HepG2 (cell line): ENCODE data around the gene NRN1L. TPM values are rescaled to one million over a fixed set of nuclear protein-coding genes. Genes with fewer than 3 reads are reported as not detected.

Source experiments
- EZH2 ChIP-seq: conservative IDR thresholded peaks from 2 replicates; pipeline ENCODE4 v1.6.1; 2012; ENCODE audit warnings: mild to moderate bottlenecking, low read depth, low read length, moderate library complexity
- IKZF1 ChIP-seq: fragments of 450-650 bp; IDR thresholded peaks from 2 replicates; pipeline ENCODE4 v1.7.1; 2016
- KDM2A ChIP-seq: sonication (generic); formaldehyde crosslinking; IDR thresholded peaks from 2 replicates; pipeline ENCODE4 v1.4.0; 2020; ENCODE audit warnings: low read depth, missing genetic modification reagents, borderline replicate concordance
- KLF15 ChIP-seq: sonication (generic); formaldehyde crosslinking; IDR thresholded peaks from 2 replicates; pipeline ENCODE4 v1.8.1; 2023; ENCODE audit warnings: borderline replicate concordance, mild to moderate bottlenecking, inconsistent platforms, missing genetic modification reagents, mixed read lengths
- NCOR1 ChIP-seq: fragments of 200-600 bp; sonication (generic); IDR thresholded peaks from 2 replicates; pipeline ENCODE4 v1.7.0; 2017; ENCODE audit warnings: antibody characterized with exemption, low read length, borderline replicate concordance
- PAX8 ChIP-seq: sonication (generic); formaldehyde crosslinking; IDR thresholded peaks from 2 replicates; pipeline ENCODE4 v1.8.0; 2022; ENCODE audit warnings: mild to moderate bottlenecking, missing genetic modification reagents, borderline replicate concordance
- REL ChIP-seq: sonication (generic); formaldehyde crosslinking; conservative IDR thresholded peaks from 2 replicates; pipeline ENCODE4 v1.8.0; 2022; ENCODE audit warnings: mild to moderate bottlenecking, missing genetic modification reagents, moderate library complexity
- SNAPC4 ChIP-seq: sonication (generic); formaldehyde crosslinking; IDR thresholded peaks from 2 replicates; pipeline ENCODE4 v1.4.0; 2020; ENCODE audit warnings: mild to moderate bottlenecking, missing genetic modification reagents
- TEAD2 ChIP-seq: sonication (generic); formaldehyde crosslinking; IDR thresholded peaks from 2 replicates; pipeline ENCODE4 v1.9.0; 2021; ENCODE audit warnings: missing genetic modification reagents
- ZNF260 ChIP-seq: sonication (generic); formaldehyde crosslinking; IDR thresholded peaks from 2 replicates; pipeline ENCODE4 v1.4.0; 2020; ENCODE audit warnings: missing genetic modification reagents, low read depth, mild to moderate bottlenecking, borderline replicate concordance
- ZNF615 ChIP-seq: sonication (generic); formaldehyde crosslinking; IDR thresholded peaks from 2 replicates; pipeline ENCODE4 v1.5.0; 2020; ENCODE audit warnings: mild to moderate bottlenecking, missing genetic modification reagents, borderline replicate concordance
- ZNF687 ChIP-seq: sonication (generic); formaldehyde crosslinking; IDR thresholded peaks from 2 replicates; pipeline ENCODE4 v1.5.1; 2020; ENCODE audit warnings: mild to moderate bottlenecking, missing genetic modification reagents, moderate library complexity
- polyA plus RNA-seq, 8 experiments: library from polyadenylated mRNA; depleted of rRNA in 3 of 8; stranded (reverse) in 7 of 8; unstranded in 1 of 8; fragments of >200 nt; fragmentation: Illumina TruSeq in 4 of 8; extraction: Trizol in 4 of 8; gene quantifications; 2 replicates each; pipeline versions ENCODE4 v1.2.1 to v1.2.3, GENCODE V29; 2011 to 2016; ENCODE audit warnings: low read depth in 4 of 8, missing spikeins in 1 of 8, mixed read lengths in 1 of 8; ENCODE audit not compliant: insufficient read depth in 1 of 8
- total RNA-seq, 5 experiments: library from RNA; depleted of rRNA; stranded (reverse); fragments of >200 nt; fragmentation: Illumina TruSeq; extraction: Trizol; gene quantifications; 2 replicates each; pipeline ENCODE4 v1.2.3, GENCODE V29; 2016; ENCODE audit warnings: low read depth in 1 of 5
- TF ChIP-seq, protein P1 (sequence below): sonication (generic); formaldehyde crosslinking; IDR thresholded peaks from 2 replicates; pipeline ENCODE4 v1.5.1; 2020; ENCODE audit warnings: missing genetic modification reagents, mild to moderate bottlenecking, borderline replicate concordance
- TF ChIP-seq, protein P2 (sequence below): sonication (generic); formaldehyde crosslinking; IDR thresholded peaks from 2 replicates; pipeline ENCODE4 v1.9.0; 2021; ENCODE audit warnings: missing genetic modification reagents, mild to moderate bottlenecking, borderline replicate concordance

NRN1L gene
- total and polyA plus RNA-seq, 2 of the 13 experiments (the other 11 are each of a cell fraction or from before 2014, with no cell fraction given) = 0.53 to 1.2 TPM

DNA sequence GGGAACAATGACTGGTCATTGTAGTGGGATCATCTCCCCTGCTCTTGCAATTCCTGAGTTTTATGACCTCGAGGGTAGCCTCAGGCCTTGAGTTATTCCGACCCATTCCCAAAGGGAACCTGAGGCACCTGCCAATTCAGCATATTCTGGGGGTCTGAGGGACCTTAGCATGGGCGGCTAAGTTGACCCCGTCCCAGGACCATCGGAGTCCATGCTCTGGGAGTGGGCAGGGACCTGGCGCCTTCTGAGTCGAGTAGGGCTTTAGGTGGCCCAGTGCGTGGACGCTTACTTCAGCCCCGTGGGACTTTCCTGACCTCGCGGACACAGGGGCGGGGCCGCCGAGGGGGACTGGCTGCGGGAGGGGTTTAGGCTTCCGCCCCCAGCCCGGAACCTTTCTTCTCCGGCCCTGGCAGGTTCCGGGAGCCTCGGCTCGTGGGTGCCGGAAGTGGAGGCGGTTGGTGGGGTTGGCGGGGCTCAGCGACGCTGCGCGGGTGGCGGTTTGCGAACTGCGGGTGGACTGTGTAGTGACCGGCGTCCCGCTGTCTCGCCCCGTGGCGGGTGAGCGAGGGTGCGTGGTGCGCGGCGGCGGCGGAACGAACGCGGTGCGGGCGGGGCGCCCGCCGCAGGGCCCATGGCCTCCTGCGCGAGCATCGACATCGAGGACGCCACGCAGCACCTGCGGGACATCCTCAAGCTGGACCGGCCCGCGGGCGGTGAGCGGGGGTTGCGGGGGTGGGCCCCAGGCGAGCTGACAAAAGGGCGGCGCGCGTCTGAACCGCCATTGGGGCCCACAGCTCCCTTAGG, 11.9 kb upstream of the NRN1L start, which contains the start of gene EDC4 (continued):
- TF ChIP-seq ZNF687 (CRISPR knock-in tag) = peak; percentile 97
- TF ChIP-seq PAX8 = no peak; the same call in 1 of the 2 replicates
- TF ChIP-seq IKZF1 = no peak
- 0 out of 2 replicates have a peak, but pooled peaks have one; percentile 89 for TF ChIP-seq ZNF260 (CRISPR knock-in tag)
- TF ChIP-seq EZH2 = no peak
- TF ChIP-seq, protein P1, sequence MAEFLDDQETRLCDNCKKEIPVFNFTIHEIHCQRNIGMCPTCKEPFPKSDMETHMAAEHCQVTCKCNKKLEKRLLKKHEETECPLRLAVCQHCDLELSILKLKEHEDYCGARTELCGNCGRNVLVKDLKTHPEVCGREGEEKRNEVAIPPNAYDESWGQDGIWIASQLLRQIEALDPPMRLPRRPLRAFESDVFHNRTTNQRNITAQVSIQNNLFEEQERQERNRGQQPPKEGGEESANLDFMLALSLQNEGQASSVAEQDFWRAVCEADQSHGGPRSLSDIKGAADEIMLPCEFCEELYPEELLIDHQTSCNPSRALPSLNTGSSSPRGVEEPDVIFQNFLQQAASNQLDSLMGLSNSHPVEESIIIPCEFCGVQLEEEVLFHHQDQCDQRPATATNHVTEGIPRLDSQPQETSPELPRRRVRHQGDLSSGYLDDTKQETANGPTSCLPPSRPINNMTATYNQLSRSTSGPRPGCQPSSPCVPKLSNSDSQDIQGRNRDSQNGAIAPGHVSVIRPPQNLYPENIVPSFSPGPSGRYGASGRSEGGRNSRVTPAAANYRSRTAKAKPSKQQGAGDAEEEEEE (CRISPR knock-in tag) = no peak
- 0 out of 2 replicates have a peak, but pooled peaks have one; percentile 37 for TF ChIP-seq ZNF615 (CRISPR knock-in tag)
- peak; percentile 48; the same call in 1 of the 2 replicates for TF ChIP-seq REL
- TF ChIP-seq KDM2A (CRISPR knock-in tag) = peak; percentile 100
- TF ChIP-seq, protein P2, sequence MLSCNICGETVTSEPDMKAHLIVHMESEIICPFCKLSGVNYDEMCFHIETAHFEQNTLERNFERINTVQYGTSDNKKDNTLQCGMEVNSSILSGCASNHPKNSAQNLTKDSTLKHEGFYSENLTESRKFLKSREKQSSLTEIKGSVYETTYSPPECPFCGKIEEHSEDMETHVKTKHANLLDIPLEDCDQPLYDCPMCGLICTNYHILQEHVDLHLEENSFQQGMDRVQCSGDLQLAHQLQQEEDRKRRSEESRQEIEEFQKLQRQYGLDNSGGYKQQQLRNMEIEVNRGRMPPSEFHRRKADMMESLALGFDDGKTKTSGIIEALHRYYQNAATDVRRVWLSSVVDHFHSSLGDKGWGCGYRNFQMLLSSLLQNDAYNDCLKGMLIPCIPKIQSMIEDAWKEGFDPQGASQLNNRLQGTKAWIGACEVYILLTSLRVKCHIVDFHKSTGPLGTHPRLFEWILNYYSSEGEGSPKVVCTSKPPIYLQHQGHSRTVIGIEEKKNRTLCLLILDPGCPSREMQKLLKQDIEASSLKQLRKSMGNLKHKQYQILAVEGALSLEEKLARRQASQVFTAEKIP = no peak
- peak; percentile 71; the same call in 1 of the 2 replicates for TF ChIP-seq KLF15 (CRISPR knock-in tag)
- no peak; the same call in 1 of the 2 replicates for TF ChIP-seq SNAPC4 (CRISPR knock-in tag)
- TF ChIP-seq TEAD2 (CRISPR knock-in tag) = no peak
- TF ChIP-seq NCOR1 = no peak
